NCI-H82 treated with DMSO at 0.1 percent for 48 hours (cell line): ENCODE measurements around the gene CEACAM21.
"Not testable (repeated sequence)": the region's sequence is repeated elsewhere in the genome, so short reads cannot be mapped to it uniquely, and the experiment has no call there.

ENCODE experiments used
- DNase-seq: peaks from one replicate; lab custom pipeline; 2025; ENCODE audit not compliant: unreplicated experiment; lab: John Stamatoyannopoulos, UW

CEACAM21 gene

GRCh38 chr19:41548954-41549688 lies 26.8 kb upstream of the CEACAM21 start:
- DNase-seq = no peak

DNA sequence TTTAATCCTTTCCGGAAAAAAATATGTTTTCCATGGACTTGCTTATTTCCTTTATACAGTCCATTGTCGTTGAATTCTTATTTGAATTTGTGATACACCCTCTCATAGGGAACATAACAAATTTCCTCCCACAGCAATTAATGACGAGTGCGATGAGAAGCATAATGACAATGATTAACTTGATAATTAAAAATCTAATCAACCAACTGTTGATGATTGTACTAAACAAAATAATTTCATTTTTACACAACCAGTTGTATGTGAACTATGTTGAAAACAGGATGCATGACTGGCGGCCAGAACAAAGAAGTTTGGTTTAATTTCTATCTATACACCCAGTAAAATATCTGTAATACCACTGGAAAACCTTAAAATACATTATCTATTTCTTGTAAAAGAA lies 26.1 kb upstream of the CEACAM21 start:
- DNase-seq = no peak

DNA sequence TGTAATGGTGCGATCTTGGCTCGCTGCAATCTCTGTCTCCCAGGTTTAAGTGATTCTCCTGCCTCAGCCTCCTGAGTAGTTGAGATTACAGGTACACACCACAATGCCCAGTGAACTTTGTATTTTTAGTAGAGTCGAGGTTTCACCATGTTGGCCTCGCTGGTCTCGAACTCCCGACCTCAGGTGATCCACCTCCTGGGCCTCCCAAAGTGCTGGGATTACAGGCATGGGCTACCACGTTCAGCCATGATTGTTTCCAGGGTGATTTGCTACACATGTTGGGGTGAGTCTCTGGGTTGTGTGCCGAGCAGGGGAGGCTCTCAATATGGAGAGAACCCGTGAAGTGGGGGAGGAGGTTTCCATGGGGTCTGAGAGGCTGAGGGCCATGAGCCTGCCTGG lies 24.8 kb upstream of the CEACAM21 start:
- DNase-seq = no peak

DNA sequence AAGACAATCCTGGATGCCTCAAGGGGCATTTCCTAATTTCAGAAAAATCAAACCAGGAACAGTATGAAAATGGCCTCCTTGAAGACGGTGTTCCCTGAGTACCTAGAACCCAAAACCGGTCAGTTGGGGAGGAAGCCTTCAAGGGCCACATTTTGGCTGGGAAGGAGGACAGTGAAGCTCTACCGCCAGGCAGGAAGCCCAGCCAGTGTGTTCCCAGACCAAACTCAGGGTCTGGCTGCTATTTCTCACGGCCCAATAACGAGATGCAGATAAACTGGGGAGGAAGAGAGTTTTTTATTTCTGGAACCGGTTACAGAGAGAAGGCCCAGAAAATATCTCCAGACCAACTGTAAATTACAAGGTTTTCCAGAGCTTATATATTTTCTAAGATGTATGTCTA lies 24.3 kb upstream of the CEACAM21 start:
- DNase-seq = no peak

- DNase-seq = no peak
These were observed 23.4 kb upstream of the CEACAM21 start for GRCh38 chr19:41552558-41552957.

DNA sequence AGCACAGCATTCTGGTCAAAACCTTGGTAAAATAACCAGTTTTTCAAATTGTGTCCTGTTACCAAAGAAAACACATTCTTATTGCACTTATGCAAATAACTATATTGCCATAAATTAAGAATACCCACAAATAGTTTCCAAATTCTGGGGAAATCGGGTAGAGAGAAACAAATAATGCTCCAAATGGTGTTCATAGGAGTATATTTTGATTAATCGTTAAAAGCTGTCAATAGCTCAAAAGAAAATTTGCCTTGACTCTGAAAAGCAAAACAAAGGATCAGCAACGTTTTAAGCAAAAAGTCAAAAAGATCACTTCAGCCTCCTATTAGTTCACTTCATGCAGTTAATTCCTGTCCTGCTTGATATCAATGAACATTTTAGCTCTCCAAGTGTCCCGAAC lies 22.2 kb upstream of the CEACAM21 start:
- no peak for DNase-seq

DNA sequence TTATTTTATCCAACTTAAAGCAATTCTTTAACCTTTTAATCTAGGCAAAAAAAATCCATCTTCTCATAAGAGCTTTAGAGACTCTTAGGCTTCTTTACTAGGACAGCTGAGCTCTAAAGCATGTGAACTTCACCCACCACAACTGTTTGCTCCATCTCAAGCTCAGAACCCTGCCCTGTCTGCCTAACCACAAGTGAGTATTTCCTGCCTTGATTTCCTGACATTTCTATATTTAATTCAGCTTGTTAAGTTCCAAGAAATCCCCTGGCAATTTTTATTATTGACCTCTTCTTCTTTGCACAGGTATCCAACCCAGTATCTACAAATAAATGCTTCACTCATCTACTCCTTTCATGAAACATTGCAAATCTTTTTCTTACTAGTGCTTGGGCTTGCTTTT lies 21.1 kb upstream of the CEACAM21 start:
- DNase-seq = no peak

- no peak for DNase-seq
These were observed 20.2 kb upstream of the CEACAM21 start for GRCh38 chr19:41555748-41556147.

DNA sequence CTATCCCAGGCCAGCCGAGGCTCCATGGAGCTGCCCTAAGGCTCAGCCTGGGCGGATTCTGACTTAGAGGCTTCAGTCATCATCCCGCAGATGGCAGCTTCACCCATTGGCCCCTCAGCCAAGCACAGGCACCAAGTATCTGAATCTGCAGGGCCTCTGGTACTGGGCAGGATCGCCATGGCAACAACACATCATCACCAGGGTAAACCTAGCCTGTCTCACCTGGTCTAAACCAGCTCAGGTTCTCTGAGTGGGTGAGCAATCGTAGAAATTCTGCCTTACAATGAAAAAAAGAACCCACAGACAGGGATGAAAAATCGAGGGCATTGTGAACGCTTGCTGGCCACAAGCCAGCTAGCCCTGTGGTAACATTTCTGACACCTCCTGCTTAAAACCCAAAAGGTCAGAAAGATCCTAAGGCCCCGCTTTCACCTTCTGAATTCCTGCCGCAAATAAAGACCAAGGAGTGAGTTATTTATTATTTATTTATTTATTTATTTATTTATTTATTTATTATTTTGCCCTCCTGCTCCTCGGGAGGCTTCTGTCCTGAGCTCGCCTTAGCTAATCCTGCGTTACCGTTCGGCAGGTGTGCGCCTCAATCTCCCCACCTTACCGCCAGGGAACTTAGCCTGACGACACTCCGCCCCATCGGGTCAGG lies 12.0 kb upstream of the CEACAM21 start:
- DNase-seq = no peak

DNA sequence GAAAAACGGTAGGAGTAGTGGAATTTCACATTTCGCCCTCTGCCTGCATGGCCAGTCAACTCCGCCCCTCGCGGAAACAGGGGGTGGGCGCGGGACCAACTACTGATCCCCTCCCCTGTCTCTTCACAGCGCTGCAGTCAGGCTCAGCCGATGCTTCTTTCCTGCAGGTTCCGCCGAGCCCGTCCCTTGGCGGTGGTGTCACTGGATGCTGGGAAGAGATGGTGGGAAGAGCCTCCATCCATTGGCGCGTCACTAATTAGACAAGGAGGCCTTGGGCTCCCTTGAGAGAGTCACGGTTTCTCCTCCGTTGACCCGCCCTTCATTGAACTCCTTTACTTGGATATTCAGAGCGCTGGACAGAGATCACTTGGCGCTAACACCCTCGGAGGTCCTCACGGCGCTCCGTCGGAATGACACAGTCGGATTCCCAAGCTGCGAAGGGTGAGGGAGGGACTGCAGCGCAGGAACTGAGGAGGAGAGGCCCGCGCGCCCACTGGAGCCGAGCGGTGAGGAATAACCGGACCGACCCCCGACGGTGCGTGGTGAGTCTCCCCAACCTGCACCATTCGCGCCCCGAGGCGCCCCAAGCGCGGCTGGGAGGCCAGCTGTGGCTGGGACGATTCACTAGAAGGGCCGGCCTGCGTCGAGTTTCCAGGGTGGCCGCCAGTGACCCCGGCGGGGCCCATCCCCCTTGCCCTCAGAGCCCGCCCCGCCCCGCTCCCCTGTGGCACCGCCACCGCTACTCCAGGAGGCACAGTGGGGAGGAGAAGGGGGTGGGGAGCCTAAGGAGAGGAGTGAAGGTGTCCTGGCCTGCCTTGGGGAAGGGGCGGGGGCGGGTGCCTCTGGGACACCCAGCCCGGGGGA lies 11.2 kb upstream of the CEACAM21 start:
- no peak for DNase-seq

GRCh38 chr19:41565379-41565720 lies 10.6 kb upstream of the CEACAM21 start:
- no peak for DNase-seq

GRCh38 chr19:41566001-41566400 lies 10.0 kb upstream of the CEACAM21 start:
- no peak for DNase-seq

DNA sequence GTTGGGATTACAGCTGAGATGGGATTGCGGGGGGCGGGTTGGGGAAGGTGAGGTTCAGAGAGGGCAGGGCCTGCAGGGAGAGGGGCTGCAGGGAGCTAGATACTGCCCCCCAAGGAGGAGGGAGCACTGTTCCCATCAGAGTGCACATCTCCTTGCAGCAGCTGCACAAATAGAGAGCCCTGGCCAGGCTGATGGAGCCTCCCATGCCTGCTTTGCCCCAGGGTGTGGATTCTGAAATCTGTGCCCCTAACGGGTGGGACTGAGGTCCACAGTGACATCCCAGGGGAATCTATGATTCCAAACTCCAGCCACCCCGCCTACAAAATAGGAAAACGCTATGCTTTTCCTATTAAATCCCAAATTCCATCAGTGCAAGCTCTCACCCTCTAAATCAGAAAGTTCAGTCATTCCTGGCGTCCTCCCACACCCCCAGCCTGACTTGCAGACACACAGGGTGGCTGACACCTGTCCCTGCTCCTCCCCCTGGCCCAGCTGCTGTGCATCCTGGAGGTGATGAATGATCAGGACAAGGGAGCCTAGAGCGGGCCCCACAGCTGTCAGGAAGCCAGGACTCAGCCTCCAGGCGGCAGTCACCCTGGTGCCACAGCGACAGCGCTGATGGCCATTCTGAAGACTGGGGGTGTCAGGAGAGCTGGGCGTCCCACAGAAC lies 6.3 kb upstream of the CEACAM21 start:
- DNase-seq = no peak

DNA sequence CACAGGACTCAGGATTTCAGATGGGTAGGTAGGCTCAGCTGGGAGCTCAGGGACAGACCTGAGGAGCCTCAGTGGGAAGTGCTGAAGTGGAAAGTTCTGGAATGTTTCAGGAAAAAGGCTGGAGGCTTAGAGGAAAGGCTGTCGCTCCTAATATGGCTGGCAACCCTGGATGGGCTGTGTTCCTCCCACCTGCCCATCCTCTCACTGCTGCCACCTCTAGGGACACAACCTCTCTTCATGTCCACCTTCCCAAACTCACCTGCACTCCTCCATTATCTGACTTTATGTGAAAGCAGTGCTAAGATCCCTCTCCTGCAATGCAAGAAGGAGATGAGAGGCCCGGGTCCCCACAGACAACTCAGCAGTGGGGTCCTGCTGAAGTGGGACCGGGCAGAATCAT lies 5.8 kb upstream of the CEACAM21 start:
- DNase-seq = no peak

GRCh38 chr19:41570639-41571112 lies 5.3 kb upstream of the CEACAM21 start:
- peak; percentile 53 for DNase-seq

DNA sequence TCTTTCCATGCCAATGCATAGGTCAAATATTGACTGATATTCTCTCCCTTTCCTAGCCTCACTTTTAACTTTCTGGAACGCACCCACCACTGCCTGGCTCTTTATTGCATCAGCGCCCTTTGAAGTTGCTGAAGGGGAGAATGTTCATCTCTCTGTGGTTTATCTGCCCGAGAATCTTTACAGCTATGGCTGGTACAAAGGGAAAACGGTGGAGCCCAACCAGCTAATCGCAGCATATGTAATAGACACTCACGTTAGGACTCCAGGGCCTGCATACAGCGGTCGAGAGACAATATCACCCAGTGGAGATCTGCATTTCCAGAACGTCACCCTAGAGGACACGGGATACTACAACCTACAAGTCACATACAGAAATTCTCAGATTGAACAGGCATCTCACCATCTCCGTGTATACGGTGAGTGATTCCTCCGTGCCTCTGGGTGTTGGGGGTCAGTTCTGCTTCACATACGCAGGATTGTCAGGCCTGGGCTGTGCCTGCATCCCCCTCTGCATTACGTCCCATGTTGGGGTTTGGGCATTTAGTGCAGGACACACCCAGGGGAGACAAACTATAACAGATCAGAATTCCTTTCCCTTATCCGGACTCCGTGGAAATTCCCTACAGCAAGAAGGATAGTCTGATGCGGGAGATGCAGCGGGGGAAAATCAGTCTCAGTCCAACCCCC lies 1.3 kb downstream of the CEACAM21 start:
- no peak for DNase-seq

- DNase-seq = no peak
These were observed 1.9 kb downstream of the CEACAM21 start for GRCh38 chr19:41577833-41578232.

GRCh38 chr19:41578886-41579285 lies 2.9 kb downstream of the CEACAM21 start:
- DNase-seq = no peak

GRCh38 chr19:41581068-41581467 lies 5.1 kb downstream of the CEACAM21 start:
- not testable (repeated sequence) for DNase-seq

DNA sequence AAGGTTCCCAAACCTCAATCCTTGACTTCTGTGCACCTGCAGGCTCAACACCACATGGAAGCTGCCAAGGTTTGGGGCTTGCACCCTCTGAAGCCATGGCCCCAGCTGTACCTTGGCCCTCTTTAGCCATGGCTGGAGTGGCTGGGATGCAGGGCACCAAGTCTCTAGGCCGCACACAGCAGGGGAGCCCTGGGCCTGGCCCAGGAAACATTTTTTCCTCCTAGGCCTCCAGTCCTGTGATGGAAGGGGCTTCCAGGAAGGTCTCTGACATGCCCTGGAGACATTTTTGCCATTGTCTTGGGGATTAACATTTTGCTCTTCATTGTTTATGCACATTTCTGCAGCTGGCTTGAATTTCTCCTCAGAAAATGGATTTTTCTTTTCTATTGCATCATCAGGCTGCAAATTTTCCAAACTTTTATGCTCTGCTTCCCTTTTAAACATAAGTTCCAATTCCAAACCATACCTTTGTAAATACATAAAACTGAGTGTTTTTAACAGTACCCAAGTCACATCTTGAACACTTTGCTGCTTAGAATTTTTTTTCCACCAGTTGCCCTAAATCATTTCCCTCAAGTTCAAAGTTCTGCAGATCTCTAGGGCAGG lies 6.7 kb downstream of the CEACAM21 start:
- not testable (repeated sequence) for DNase-seq
